Spleen (tissue), 11 donors: ENCODE measurements around the gene PLAGL1. TPM values are rescaled to one million over a fixed set of nuclear protein-coding genes. Genes with fewer than 3 reads are reported as not detected.
"Not testable (repeated sequence)": the region's sequence is repeated elsewhere in the genome, so short reads cannot be mapped to it uniquely, and the experiment has no call there.

ENCODE experiments used
- DNase-seq: peaks from one replicate; pipeline ENCODE4 v3.0.0-alpha.2; 2020
- H3K27ac ChIP-seq, 8 donors: fragments of 200-600 bp; sonication (generic) in 7 of 8; 1 replicate in 4 of 8; 2 replicates in 4 of 8; pipeline versions ENCODE4 v1.5.0 to v1.8.0; 2016 to 2021; ENCODE audit warnings: inconsistent platforms in 4 of 8, mild to moderate bottlenecking in 4 of 8, moderate library complexity in 1 of 8
- H3K27me3 ChIP-seq, 7 donors: fragments of 200-600 bp; sonication (generic) in 6 of 7; replicated peaks in 1 of 7; 1 replicate in 4 of 7; 2 replicates in 3 of 7; pipeline versions ENCODE4 v1.5.0 to v1.8.0; 2016 to 2021; ENCODE audit warnings: inconsistent platforms in 3 of 7, mild to moderate bottlenecking in 1 of 7
- H3K36me3 ChIP-seq, 6 donors: fragments of 200-600 bp; sonication (generic) in 5 of 6; 1 replicate in 4 of 6; 2 replicates in 2 of 6; pipeline versions ENCODE4 v1.5.0 to v1.8.0; 2016 to 2021; ENCODE audit warnings: inconsistent platforms in 2 of 6
- H3K4me1 ChIP-seq, 6 donors: fragments of 200-600 bp; sonication (generic) in 5 of 6; 1 replicate in 3 of 6; 2 replicates in 3 of 6; pipeline versions ENCODE4 v1.5.0 to v1.8.0; 2016 to 2021; ENCODE audit warnings: inconsistent platforms in 3 of 6
- H3K4me3 ChIP-seq, 8 donors: fragments of 200-600 bp; sonication (generic) in 7 of 8; 1 replicate in 4 of 8; 2 replicates in 4 of 8; pipeline versions ENCODE4 v1.5.0 to v1.8.0; 2016 to 2021; ENCODE audit warnings: inconsistent platforms in 4 of 8, mild to moderate bottlenecking in 4 of 8, moderate library complexity in 2 of 8
- H3K9me3 ChIP-seq, 8 donors: fragments of 200-600 bp; sonication (generic) in 7 of 8; 1 replicate in 4 of 8; 2 replicates in 4 of 8; pipeline versions ENCODE4 v1.5.0 to v1.8.0; 2016 to 2021; ENCODE audit warnings: inconsistent platforms in 4 of 8
- CTCF ChIP-seq, 11 experiments: fragments of 200-600 bp in 7 of 11; fragments of 450-650 bp in 4 of 11; sonication (generic) in 4 of 11; IDR thresholded peaks in 8 of 11; conservative IDR thresholded peaks in 3 of 11; 1 replicate in 7 of 11; 2 replicates in 4 of 11; pipeline versions ENCODE4 v1.4.0 to v1.8.0; 2016 to 2021; ENCODE audit warnings: antibody characterized with exemption in 11 of 11, inconsistent platforms in 4 of 11, mild to moderate bottlenecking in 1 of 11
- POLR2A ChIP-seq, 3 donors: fragments of 450-650 bp; IDR thresholded peaks; one replicate each; pipeline ENCODE4 v1.5.1; 2017; ENCODE audit warnings: antibody characterized with exemption in 3 of 3, mild to moderate bottlenecking in 1 of 3
- POLR2AphosphoS5 ChIP-seq, 3 donors: sonication (generic); formaldehyde crosslinking; IDR thresholded peaks; one replicate each; pipeline ENCODE4 v1.5.1; 2017; ENCODE audit warnings: antibody characterized with exemption in 3 of 3
- WGBS, 5 donors: extraction: QIAGEN DNeasy Blood & Tissue Kit in 3 of 5; methylation state at CpG; one replicate each; pipeline versions ENCODE4 v1.1.5 to v1.1.7; 2013 to 2018; 5-methylcytosine and 5-hydroxymethylcytosine counted together
- intact Hi-C: fragments of 100-400 bp; cut with DNase I; formaldehyde crosslinking; loops from one replicate; pipeline ENCODE4 v1.15.0; 2023; ENCODE audit warnings: low total_unique reads
- polyA plus RNA-seq, 3 donors: library from polyadenylated mRNA; stranded (reverse); fragments of 200-250 nt; gene quantifications; one replicate each; pipeline ENCODE4 v1.2.1, GENCODE V29; 2013
- total RNA-seq, 7 donors: library from RNA; depleted of rRNA in 3 of 7; stranded (reverse); fragments of >200 nt in 3 of 7; fragmentation: NEBNext Ultra II Directional in 4 of 7; extraction: Animal tissue kit (Norgen Biotek cat#: 25700) in 4 of 7; gene quantifications; one replicate each; pipeline versions ENCODE4 v1.1.0 to v1.2.1, GENCODE V29; 2016 to 2021
- donor health status: healthy with polysubstance abuse.
- donor health status: DM: no; HTN: no; CAD: no; lungs with moderate emphysema.
- donor health status: DM: no; HTN: no; CAD: no.
- donor health status: Bipolar disorder and iron deficiency.
- donor health status: healthy.
- donor health status: DM: no; HTN: no; CAD: no.
- donor health status: DM: yes; HTN: yes; CAD: no.

PLAGL1 gene
- total and polyA plus RNA-seq, 10 donors: 7.1 to 34.4 (median 25.3) TPM

GRCh38 chr6:144052488-144052887, 44.4 kb upstream of the PLAGL1 start:
- intact Hi-C loops: no loop called here
- TF ChIP-seq CTCF (IDR thresholded peaks at IDR 0.05 in 8 of 11, conservative IDR thresholded peaks at IDR 0.05 in 3 of 11) (no peak), POLR2AphosphoS5 (IDR thresholded peaks at IDR 0.05) (no peak), POLR2A (IDR thresholded peaks at IDR 0.05) (no peak)
- no peaks in the 10 kb centered on the region for H3K27me3 ChIP-seq

GRCh38 chr6:144049386-144049785, 41.3 kb upstream of the PLAGL1 start:
- peaks cover 0 to 13% (median 0%) of the 10 kb centered on the region in 6 donors for H3K4me1 ChIP-seq
- no peaks in the 10 kb centered on the region for H3K36me3 ChIP-seq
- H3K27me3 ChIP-seq: no peaks in the 10 kb centered on the region
- DNase-seq: no peak
- no peak overlapping the region for H3K27ac ChIP-seq
- TF ChIP-seq CTCF (IDR thresholded peaks at IDR 0.05 in 8 of 11, conservative IDR thresholded peaks at IDR 0.05 in 3 of 11) (no peak), POLR2A (IDR thresholded peaks at IDR 0.05) (no peak), POLR2AphosphoS5 (IDR thresholded peaks at IDR 0.05) (no peak)
- intact Hi-C loops: no loop called here
- peaks cover 0 to 16% (median 7%) of the 10 kb centered on the region in 8 donors for H3K9me3 ChIP-seq
- H3K4me3 ChIP-seq: no peak overlapping the region
- WGBS, 5 donors: 46 to 77% (median 58%) methylated on average over 1 of the region's 1 CpG

More at GRCh38 chr6:144052488-144052887, 44.4 kb upstream of the PLAGL1 start:
- H3K4me3 ChIP-seq: no peak overlapping the region
- DNase-seq: no peak
- no peak overlapping the region for H3K27ac ChIP-seq
- no peaks in the 10 kb centered on the region for H3K36me3 ChIP-seq
- peaks cover 0 to 33% (median 9%) of the 10 kb centered on the region in 6 donors for H3K4me1 ChIP-seq
- peaks cover 0 to 6% (median 0%) of the 10 kb centered on the region in 8 donors for H3K9me3 ChIP-seq

- intact Hi-C loops: no loop called here
- no peaks in the 10 kb centered on the region for H3K4me1 ChIP-seq
- WGBS, 5 donors: 75 to 93% (median 80%) methylated on average over 1 of the region's 1 CpG
- H3K4me3 ChIP-seq: no peak overlapping the region
- H3K36me3 ChIP-seq: no peaks in the 10 kb centered on the region
- H3K27ac ChIP-seq: no peak overlapping the region
- H3K27me3 ChIP-seq: no peaks in the 10 kb centered on the region
- no peak for DNase-seq
- TF ChIP-seq POLR2A (IDR thresholded peaks at IDR 0.05): no peak
- no peak for TF ChIP-seq POLR2AphosphoS5 (IDR thresholded peaks at IDR 0.05)
- no peak for TF ChIP-seq CTCF (IDR thresholded peaks at IDR 0.05 in 8 of 11, conservative IDR thresholded peaks at IDR 0.05 in 3 of 11)
- H3K9me3 ChIP-seq: peaks cover 0 to 23% (median 7%) of the 10 kb centered on the region in 8 donors
Measured at GRCh38 chr6:144047688-144048087, 39.6 kb upstream of the PLAGL1 start.

- DNase-seq, H3K4me1 ChIP-seq, H3K36me3 ChIP-seq, H3K27ac ChIP-seq, H3K27me3 ChIP-seq, intact Hi-C loops, H3K4me3 ChIP-seq: not testable (repeated sequence)
- 83 to 93% (median 85%) methylated on average over 8 of the region's 8 CpGs for WGBS, 5 donors
- H3K9me3 ChIP-seq: peaks cover 0 to 23% (median 7%) of the 10 kb centered on the region in 8 donors
Measured at GRCh38 chr6:144046672-144047071, 38.6 kb upstream of the PLAGL1 start.

GRCh38 chr6:144044989-144045388, 36.9 kb upstream of the PLAGL1 start:
- not testable (repeated sequence) for H3K36me3 ChIP-seq
- WGBS, 5 donors: 85 to 98% (median 88%) methylated on average over 2 of the region's 2 CpGs

More at GRCh38 chr6:144044989-144045388, 36.9 kb upstream of the PLAGL1 start:
- H3K27me3 ChIP-seq, H3K27ac ChIP-seq, H3K4me1 ChIP-seq, intact Hi-C loops, H3K4me3 ChIP-seq, DNase-seq: not testable (repeated sequence)
- peaks cover 0 to 23% (median 7%) of the 10 kb centered on the region in 8 donors for H3K9me3 ChIP-seq
